K562 (cell line): ENCODE data around the gene PMVK. TPM values are rescaled to one million over a fixed set of nuclear protein-coding genes. Genes with fewer than 3 reads are reported as not detected.

Experiments used
- ARID1B ChIP-seq: fragments of 450-650 bp; IDR thresholded peaks from 2 replicates; pipeline ENCODE4 v1.6.1; 2016; ENCODE audit warnings: antibody characterized with exemption, mild to moderate bottlenecking, inconsistent platforms
- CBFA2T3 ChIP-seq: fragments of 450-650 bp; IDR thresholded peaks from 2 replicates; pipeline ENCODE4 v1.6.1; 2017
- CHD1 ChIP-seq: fragments of 200-600 bp; sonication (generic); IDR thresholded peaks from one replicate; pipeline ENCODE4 v1.6.1; 2012; ENCODE audit warnings: mild to moderate bottlenecking, moderate library complexity, low read length, inconsistent platforms
- DPF2 ChIP-seq: fragments of 450-650 bp; IDR thresholded peaks from 2 replicates; pipeline ENCODE4 v1.6.1; 2016
- ETV6 ChIP-seq, 3 experiments: fragments of 150-350 bp in 1 of 3; sonication (generic) in 1 of 3; formaldehyde crosslinking in 1 of 3; IDR thresholded peaks; 2 replicates each; pipeline versions ENCODE4 v1.6.1 to v1.8.0; 2014 to 2022; ENCODE audit warnings: borderline replicate concordance in 2 of 3, low read depth in 2 of 3, antibody characterized with exemption in 1 of 3, low read length in 1 of 3, mild to moderate bottlenecking in 1 of 3, missing genetic modification reagents in 1 of 3
- GABPA ChIP-seq: fragments of 200-800 bp; sonication (Bioruptor generic); conservative IDR thresholded peaks from 2 replicates; pipeline ENCODE4 v1.6.1; 2016; ENCODE audit warnings: low read depth, missing genetic modification characterization, missing compliant biosample characterization
- ID3 ChIP-seq, 2 experiments: fragments of 250-450 bp in 1 of 2; fragments of 450-650 bp in 1 of 2; sonication (Bioruptor Pico) in 1 of 2; IDR thresholded peaks; 2 replicates each; pipeline versions ENCODE4 v1.6.1 to v1.8.0; 2016 to 2021; ENCODE audit warnings: mild to moderate bottlenecking in 2 of 2, moderate library complexity in 2 of 2, missing compliant biosample characterization in 1 of 2, missing genetic modification characterization in 1 of 2
- ILF3 ChIP-seq: fragments of 450-650 bp; IDR thresholded peaks from 2 replicates; pipeline ENCODE4 v1.6.1; 2018; ENCODE audit warnings: antibody characterized with exemption, mild to moderate bottlenecking, moderate library complexity, borderline replicate concordance
- KLF10 ChIP-seq: fragments of 250-450 bp; sonication (Bioruptor Pico); IDR thresholded peaks from 2 replicates; pipeline ENCODE4 v1.6.1; 2021; ENCODE audit warnings: matching md5 sums
- MEIS2 ChIP-seq: fragments of 450-650 bp; IDR thresholded peaks from 2 replicates; pipeline ENCODE4 v1.6.1; 2014; ENCODE audit warnings: mild to moderate bottlenecking; ENCODE audit not compliant: partially characterized antibody
- NFATC3 ChIP-seq: fragments of 450-650 bp; IDR thresholded peaks from 2 replicates; pipeline ENCODE4 v1.6.1; 2017; ENCODE audit warnings: mild to moderate bottlenecking
- POLR2H ChIP-seq: IDR thresholded peaks from 2 replicates; pipeline ENCODE4 v1.6.1; 2016; ENCODE audit warnings: missing genetic modification characterization, low read depth, mild to moderate bottlenecking, control low read depth, missing compliant biosample characterization, moderate library complexity
- SLC30A9 ChIP-seq: fragments of 250-450 bp; sonication (Bioruptor Pico); IDR thresholded peaks from 2 replicates; pipeline ENCODE4 v1.8.0; 2022; ENCODE audit warnings: mild to moderate bottlenecking, moderate library complexity
- SMARCA4 ChIP-seq: fragments of 450-650 bp; IDR thresholded peaks from 2 replicates; pipeline ENCODE4 v1.6.1; 2016
- SMARCC2 ChIP-seq: fragments of 450-650 bp; IDR thresholded peaks from 2 replicates; pipeline ENCODE4 v1.6.1; 2017; ENCODE audit warnings: antibody characterized with exemption, moderate library complexity, mild to moderate bottlenecking, low read depth
- ZNF124 ChIP-seq: sonication (generic); formaldehyde crosslinking; IDR thresholded peaks from 2 replicates; pipeline ENCODE4 v1.8.1; 2022; ENCODE audit warnings: missing genetic modification reagents
- ZNF507 ChIP-seq: conservative IDR thresholded peaks from 2 replicates; pipeline ENCODE4 v1.6.1; 2017; ENCODE audit warnings: missing genetic modification characterization, missing compliant biosample characterization
- polyA plus RNA-seq, 8 experiments: library from polyadenylated mRNA; depleted of rRNA in 4 of 8; stranded (reverse) in 5 of 8; unstranded in 3 of 8; fragments of >200 nt; fragmentation: Nextera tagmentation in 2 of 8; fragmentation: Illumina TruSeq in 1 of 8; extraction: Ambion mirVana in 2 of 8; extraction: Trizol in 1 of 8; gene quantifications; 2 replicates each; pipeline versions ENCODE4 v1.2.1 to v1.2.3, GENCODE V29; 2011 to 2014; ENCODE audit warnings: inconsistent platforms in 1 of 8, missing spikeins in 1 of 8
- total RNA-seq, 7 experiments: library from RNA; depleted of rRNA in 6 of 7; stranded (reverse); fragments of >200 nt in 6 of 7; fragmentation: Illumina TruSeq in 2 of 7; extraction: Trizol in 2 of 7; gene quantifications; 2 replicates each; pipeline versions ENCODE4 v1.2.1 to v1.2.3, GENCODE V29; 2011 to 2021; ENCODE audit warnings: low replicate concordance in 1 of 7
- TF ChIP-seq, protein P1 (sequence below), 2 experiments: fragments of 450-650 bp; formaldehyde crosslinking in 1 of 2; IDR thresholded peaks; 2 replicates each; pipeline versions ENCODE4 v1.4.0 to v1.6.1; 2014 to 2020; ENCODE audit warnings: mild to moderate bottlenecking in 2 of 2, borderline replicate concordance in 1 of 2, low read depth in 1 of 2

PMVK gene
- total and polyA plus RNA-seq, 9 of the 15 experiments (the other 6 are each of a cell fraction or from before 2014, with no cell fraction given) = 1.1 to 15.3 (median 6.3) TPM

DNA sequence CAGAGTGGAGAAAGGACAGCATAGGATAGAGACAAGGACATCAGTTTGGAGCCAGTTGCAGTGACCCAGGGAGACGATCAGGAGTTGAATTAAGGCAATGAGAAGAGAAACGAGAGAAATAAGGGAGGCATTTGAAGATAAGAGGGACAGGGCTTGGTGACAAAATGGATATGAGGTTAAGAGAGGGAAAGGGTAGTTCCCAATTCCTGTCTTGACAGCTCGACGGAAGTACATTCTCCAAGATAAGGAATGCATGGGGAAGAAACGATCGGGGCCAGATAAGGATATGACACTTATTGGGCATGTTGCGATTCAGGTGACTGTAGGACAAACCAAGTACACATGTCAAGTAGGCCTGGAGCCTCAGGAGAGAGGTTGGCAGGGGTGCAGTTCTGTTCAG is 47.8 kb downstream of the PMVK start (continued):
- TF ChIP-seq ETV6 (IDR thresholded peaks at IDR 0.05; ENCODE audit: borderline replicate concordance in 1 of 2, low read depth in 2 of 2, low read length in 1 of 2) = peak; percentile 54 to 85; a peak in 3 of 4 replicates
- TF ChIP-seq ETV6 (CRISPR knock-in tag; IDR thresholded peaks at IDR 0.05; ENCODE audit: borderline replicate concordance) = no peak
- TF ChIP-seq ARID1B = peak; percentile 77
- TF ChIP-seq KLF10 (CRISPR knock-in tag) = no peak
- 0 out of 2 replicates have a peak, but pooled peaks have one; percentile 27 for TF ChIP-seq GABPA (tag)
- no peak for TF ChIP-seq CHD1
- peak; percentile 36 for TF ChIP-seq MEIS2
- TF ChIP-seq POLR2H (tag) = no peak
- TF ChIP-seq, protein P1, sequence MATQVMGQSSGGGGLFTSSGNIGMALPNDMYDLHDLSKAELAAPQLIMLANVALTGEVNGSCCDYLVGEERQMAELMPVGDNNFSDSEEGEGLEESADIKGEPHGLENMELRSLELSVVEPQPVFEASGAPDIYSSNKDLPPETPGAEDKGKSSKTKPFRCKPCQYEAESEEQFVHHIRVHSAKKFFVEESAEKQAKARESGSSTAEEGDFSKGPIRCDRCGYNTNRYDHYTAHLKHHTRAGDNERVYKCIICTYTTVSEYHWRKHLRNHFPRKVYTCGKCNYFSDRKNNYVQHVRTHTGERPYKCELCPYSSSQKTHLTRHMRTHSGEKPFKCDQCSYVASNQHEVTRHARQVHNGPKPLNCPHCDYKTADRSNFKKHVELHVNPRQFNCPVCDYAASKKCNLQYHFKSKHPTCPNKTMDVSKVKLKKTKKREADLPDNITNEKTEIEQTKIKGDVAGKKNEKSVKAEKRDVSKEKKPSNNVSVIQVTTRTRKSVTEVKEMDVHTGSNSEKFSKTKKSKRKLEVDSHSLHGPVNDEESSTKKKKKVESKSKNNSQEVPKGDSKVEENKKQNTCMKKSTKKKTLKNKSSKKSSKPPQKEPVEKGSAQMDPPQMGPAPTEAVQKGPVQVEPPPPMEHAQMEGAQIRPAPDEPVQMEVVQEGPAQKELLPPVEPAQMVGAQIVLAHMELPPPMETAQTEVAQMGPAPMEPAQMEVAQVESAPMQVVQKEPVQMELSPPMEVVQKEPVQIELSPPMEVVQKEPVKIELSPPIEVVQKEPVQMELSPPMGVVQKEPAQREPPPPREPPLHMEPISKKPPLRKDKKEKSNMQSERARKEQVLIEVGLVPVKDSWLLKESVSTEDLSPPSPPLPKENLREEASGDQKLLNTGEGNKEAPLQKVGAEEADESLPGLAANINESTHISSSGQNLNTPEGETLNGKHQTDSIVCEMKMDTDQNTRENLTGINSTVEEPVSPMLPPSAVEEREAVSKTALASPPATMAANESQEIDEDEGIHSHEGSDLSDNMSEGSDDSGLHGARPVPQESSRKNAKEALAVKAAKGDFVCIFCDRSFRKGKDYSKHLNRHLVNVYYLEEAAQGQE (IDR thresholded peaks at IDR 0.05; ENCODE audit: borderline replicate concordance) = no peak
- TF ChIP-seq, protein P1 (CRISPR knock-in tag; IDR thresholded peaks at IDR 0.05; ENCODE audit: low read depth) = no peak
- TF ChIP-seq ZNF507 (tag) = no peak
- peak; percentile 33; the same call in 1 of the 2 replicates for TF ChIP-seq SMARCC2
- peak; percentile 62 for TF ChIP-seq CBFA2T3
- TF ChIP-seq SLC30A9 (CRISPR knock-in tag) = no peak
- peak; percentile 55; the same call in 1 of the 2 replicates for TF ChIP-seq SMARCA4
- TF ChIP-seq NFATC3 = no peak
- TF ChIP-seq ZNF124 = no peak
- no peak for TF ChIP-seq ILF3
- TF ChIP-seq ID3 (CRISPR knock-in tag; IDR thresholded peaks at IDR 0.05) = no peak
- no peak for TF ChIP-seq ID3 (tag; IDR thresholded peaks at IDR 0.05)
- TF ChIP-seq DPF2 = peak; percentile 56
